Cardiac fibroblast (primary cell): ENCODE measurements around the gene FBXO42.
A peak's percentile ranks its signal among the peaks of the same experiment; 100 is the strongest.
"Not testable (repeated sequence)": the region's sequence is repeated elsewhere in the genome, so short reads cannot be mapped to it uniquely, and the experiment has no call there.

Experiments
- DNase-seq, 2 donors: peaks; one replicate each; pipeline versions ENCODE4 v3.0.0 to v3.0.0-alpha.2; 2010; ENCODE audit warnings: low read depth in 2 of 2
- H3K4me3 ChIP-seq, 2 donors: replicated peaks in 1 of 2; 1 replicate in 1 of 2; 2 replicates in 1 of 2; pipeline ENCODE4 v1.5.1; 2011; ENCODE audit warnings: low read depth in 2 of 2, low read length in 2 of 2, mild to moderate bottlenecking in 2 of 2, moderate library complexity in 1 of 2
- TF ChIP-seq, protein P1 (sequence below): IDR thresholded peaks from one replicate; pipeline ENCODE4 v1.5.1; 2011; ENCODE audit warnings: low read depth, mild to moderate bottlenecking, low read length, inconsistent platforms

FBXO42 gene

DNA sequence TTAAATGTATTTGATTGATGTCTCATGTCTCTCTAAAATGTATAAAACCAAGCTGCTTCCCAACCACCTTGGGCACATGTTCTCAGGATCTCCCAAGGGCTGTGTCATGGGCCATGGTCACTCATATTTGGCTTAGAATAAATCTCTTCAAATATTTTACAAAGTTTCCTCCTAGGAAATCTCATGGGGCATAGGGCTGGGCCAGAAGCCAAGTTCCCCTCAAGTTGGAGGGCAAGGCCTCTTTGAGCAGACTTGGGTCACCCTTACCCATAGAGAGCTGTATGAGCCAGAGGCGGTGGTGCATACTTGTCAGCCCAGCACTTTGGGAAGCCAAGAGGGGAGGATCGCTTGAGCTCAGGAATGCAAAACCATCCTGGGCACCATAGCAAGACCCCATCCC, 2.3 kb upstream of the FBXO42 start:
- no peak for DNase-seq
- H3K4me3 ChIP-seq, result no peak overlapping the region
- TF ChIP-seq, protein P1, sequence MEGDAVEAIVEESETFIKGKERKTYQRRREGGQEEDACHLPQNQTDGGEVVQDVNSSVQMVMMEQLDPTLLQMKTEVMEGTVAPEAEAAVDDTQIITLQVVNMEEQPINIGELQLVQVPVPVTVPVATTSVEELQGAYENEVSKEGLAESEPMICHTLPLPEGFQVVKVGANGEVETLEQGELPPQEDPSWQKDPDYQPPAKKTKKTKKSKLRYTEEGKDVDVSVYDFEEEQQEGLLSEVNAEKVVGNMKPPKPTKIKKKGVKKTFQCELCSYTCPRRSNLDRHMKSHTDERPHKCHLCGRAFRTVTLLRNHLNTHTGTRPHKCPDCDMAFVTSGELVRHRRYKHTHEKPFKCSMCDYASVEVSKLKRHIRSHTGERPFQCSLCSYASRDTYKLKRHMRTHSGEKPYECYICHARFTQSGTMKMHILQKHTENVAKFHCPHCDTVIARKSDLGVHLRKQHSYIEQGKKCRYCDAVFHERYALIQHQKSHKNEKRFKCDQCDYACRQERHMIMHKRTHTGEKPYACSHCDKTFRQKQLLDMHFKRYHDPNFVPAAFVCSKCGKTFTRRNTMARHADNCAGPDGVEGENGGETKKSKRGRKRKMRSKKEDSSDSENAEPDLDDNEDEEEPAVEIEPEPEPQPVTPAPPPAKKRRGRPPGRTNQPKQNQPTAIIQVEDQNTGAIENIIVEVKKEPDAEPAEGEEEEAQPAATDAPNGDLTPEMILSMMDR, result no peak

GRCh38 chr1:16352842-16353535, 709 bp upstream of the FBXO42 start:
- no peak for DNase-seq
- H3K4me3 ChIP-seq, result peak overlapping the region; percentile 37 to 95
- TF ChIP-seq, protein P1, result no peak

DNA sequence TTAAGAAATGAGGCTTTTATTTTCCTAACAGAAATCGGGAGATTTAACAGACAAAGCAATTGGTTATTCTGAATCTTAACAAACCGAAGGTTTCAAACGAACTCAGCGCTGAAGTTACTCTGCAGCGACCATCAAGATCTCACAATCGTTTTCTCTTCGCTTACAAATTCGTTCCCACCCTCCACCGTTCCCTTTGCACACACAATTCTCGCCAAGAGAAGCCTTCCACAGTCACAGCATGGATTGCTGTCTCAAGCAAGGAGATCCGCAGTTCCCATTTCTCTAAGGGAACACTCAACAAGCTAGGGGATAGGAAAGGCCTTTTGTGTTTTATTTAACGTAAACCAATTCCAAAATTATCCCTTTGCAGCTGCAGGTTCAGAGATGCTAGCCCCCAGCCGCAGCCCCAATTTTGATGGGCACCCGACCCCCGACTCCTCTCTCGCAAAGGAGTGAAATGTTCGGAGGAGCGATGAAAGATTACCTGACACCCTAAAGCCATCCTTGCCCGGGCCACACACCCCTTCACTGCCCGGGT, 755 bp downstream of the FBXO42 start:
- peak overlapping the region; percentile 94 to 95 for H3K4me3 ChIP-seq
- TF ChIP-seq, protein P1, result no peak
- DNase-seq, result peak; percentile 35 to 50

- peak in 1 of 2 donors; percentile 33 for DNase-seq
- TF ChIP-seq, protein P1, result no peak
- no peak overlapping the region for H3K4me3 ChIP-seq
Observed at GRCh38 chr1:16349847-16350406, 2.4 kb downstream of the FBXO42 start.

DNA sequence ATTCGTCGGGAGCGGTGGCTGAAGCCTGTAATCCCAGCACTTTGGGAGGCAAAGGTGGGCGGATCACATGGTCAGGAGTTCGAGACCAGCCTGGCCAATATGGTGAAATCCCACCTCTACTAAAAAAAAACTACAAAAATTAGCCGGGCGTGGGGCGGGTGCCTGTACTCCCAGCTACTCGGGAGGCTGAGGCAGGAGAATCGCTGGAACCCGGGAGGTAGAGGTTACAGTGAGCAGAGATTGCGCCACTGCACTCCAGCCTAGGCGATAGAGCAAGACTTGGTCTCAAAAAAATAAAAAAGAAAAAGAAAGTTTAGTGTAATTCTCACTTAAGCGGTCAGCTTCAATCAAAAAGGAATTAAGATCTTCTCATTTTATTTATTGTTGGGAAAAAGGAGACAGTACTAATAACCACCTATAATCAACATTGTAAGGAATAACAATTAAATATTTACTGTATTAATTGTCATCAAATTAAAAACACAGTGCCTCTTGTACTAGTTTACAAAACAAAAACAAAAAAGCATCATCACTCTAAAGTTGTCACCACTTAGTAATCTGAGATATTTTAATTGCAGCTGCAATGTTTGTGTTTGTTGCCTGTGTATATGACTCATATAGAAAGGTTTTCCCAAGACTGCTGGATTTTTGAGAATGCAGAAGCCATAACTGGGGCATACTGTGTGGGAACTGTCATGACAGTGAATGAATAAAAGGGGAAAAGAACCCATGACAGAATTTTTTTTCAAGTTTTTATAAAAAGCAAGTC, 3.7 kb downstream of the FBXO42 start:
- peak; percentile 67 to 87 for DNase-seq
- TF ChIP-seq, protein P1, result no peak
- no peak overlapping the region for H3K4me3 ChIP-seq

- DNase-seq, H3K4me3 ChIP-seq: not testable (repeated sequence)
Observed at GRCh38 chr1:16343276-16343675, 9.0 kb downstream of the FBXO42 start.
